Ureter (tissue), 1 donor: ENCODE data around the gene CNEP1R1. TPM values are rescaled to one million over a fixed set of nuclear protein-coding genes. Genes with fewer than 3 reads are reported as not detected.

Experiments used
- DNase-seq: peaks from one replicate; pipeline ENCODE4 v3.0.0-alpha.2; 2020; ENCODE audit warnings: low spot score
- total RNA-seq: library from RNA; stranded (reverse); gene quantifications from one replicate; pipeline ENCODE4 v1.2.4, GENCODE V29; 2023
- donor health status: DM: yes; HTN: yes; CAD: no.

The CNEP1R1 gene
- total RNA-seq, 1 donor from 2014 or later = 21.9 TPM

- DNase-seq = no peak
Observed at GRCh38 chr16:50065241-50065623, 40.2 kb downstream of the CNEP1R1 start.

- DNase-seq = peak; percentile 94
Observed at GRCh38 chr16:50065624-50066481, 40.8 kb downstream of the CNEP1R1 start, which contains the start of gene HEATR3. TSS of gene HEATR3 (plus strand) at chr16:50065970. CDS start at chr16:50066132, 162 bp downstream.

GRCh38 chr16:50066482-50067289 is 41.7 kb downstream of the CNEP1R1 start:
- DNase-seq = no peak

- DNase-seq = no peak
Observed at GRCh38 chr16:50067290-50067853, 42.3 kb downstream of the CNEP1R1 start.

- no peak for DNase-seq
Observed at GRCh38 chr16:50068550-50068949, 43.5 kb downstream of the CNEP1R1 start.

GRCh38 chr16:50069060-50069459 is 44.0 kb downstream of the CNEP1R1 start:
- DNase-seq = no peak

- no peak for DNase-seq
Observed at GRCh38 chr16:50071075-50071671, 46.1 kb downstream of the CNEP1R1 start.

GRCh38 chr16:50072730-50073129 is 47.7 kb downstream of the CNEP1R1 start:
- DNase-seq = no peak

GRCh38 chr16:50079397-50080140 is 54.5 kb downstream of the CNEP1R1 start:
- DNase-seq = no peak

- no peak for DNase-seq
Observed at GRCh38 chr16:50081428-50082018, 56.5 kb downstream of the CNEP1R1 start.

GRCh38 chr16:50083996-50084395 is 59.0 kb downstream of the CNEP1R1 start:
- DNase-seq = no peak

GRCh38 chr16:50086176-50086575 is 61.2 kb downstream of the CNEP1R1 start:
- no peak for DNase-seq

Other genes with a start within 250 kb of the CNEP1R1 start
- 15.7 TPM for gene ZNF423, start 169.1 kb upstream of the CNEP1R1 start, total RNA-seq
- gene HEATR3, start 40.7 kb downstream of the CNEP1R1 start, total RNA-seq = 26.1 TPM
- 17.4 TPM for gene TENT4B, start 128.1 kb downstream of the CNEP1R1 start, total RNA-seq
- gene ADCY7, start 241.3 kb downstream of the CNEP1R1 start, total RNA-seq = 18.6 TPM